ENCODE data around the gene MYO9B. TPM values are rescaled to one million over a fixed set of nuclear protein-coding genes. Genes with fewer than 3 reads are reported as not detected.
"Not testable (repeated sequence)": the region's sequence is repeated elsewhere in the genome, so short reads cannot be mapped to it uniquely, and the experiment has no call there.

The MYO9B gene
- total RNA-seq, 2 donors from 2014 or later: 112 to 142 TPM

DNA sequence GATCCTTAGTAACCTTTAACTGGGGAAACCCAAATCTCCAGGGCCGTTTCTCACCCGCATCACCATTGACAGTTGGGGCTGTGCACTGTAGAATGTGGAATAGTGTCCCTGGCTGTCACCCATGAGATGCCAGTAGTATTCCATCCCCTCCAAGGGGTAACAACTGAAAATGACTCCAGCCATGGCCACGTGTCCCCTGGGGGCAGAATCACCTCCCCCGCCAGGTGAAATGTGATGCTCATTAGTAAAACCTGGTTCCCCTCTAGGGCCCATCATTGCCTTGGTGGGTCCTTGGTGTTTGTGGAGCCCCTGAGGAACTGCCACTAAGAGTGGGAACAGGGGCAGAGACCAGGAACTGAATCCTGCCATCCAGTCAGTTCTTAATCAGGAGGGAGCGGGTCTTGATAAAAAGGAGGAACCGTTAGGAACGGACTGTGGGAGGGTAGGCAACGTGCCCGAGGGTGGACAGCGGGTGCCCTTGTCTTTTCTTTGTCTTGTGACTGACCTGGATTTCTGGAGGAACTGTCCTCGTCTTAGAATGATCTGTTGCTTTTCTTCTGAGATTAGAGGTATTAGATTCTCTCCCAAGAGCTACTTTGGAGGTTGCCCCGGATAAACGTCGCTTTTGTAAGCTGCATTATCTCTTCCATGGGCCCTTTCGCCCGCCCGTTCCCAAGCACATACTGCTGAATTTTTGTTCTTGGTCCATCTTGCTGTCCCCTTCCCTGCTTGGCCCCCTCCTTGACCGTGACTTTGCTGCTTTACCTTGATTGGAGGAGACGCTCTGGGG is 3.5 kb downstream of the MYO9B start:
- no peak for DNase-seq (ENCODE audit: low spot score in 2 of 2)
- Mint-ChIP-seq H3K27ac (peak overlapping the region in 1 of 2 donors; percentile 88), H3K36me3 (peaks cover 9 to 18% of the 10 kb centered on the region in 2 donors), H3K9me3 (no peaks in the 10 kb centered on the region)
- ATAC-seq: no peak

- H3K36me3 Mint-ChIP-seq: peaks cover 4 to 11% of the 10 kb centered on the region in 2 donors
- H3K27ac Mint-ChIP-seq: peak overlapping the region in 1 of 2 donors; percentile 88
- H3K9me3 Mint-ChIP-seq: no peaks in the 10 kb centered on the region
- peak; percentile 71 to 82 for DNase-seq (ENCODE audit: low spot score in 2 of 2)
- peak; percentile 79 to 80 for ATAC-seq
Observed at GRCh38 chr19:17079710-17080439, 4.3 kb downstream of the MYO9B start.

DNA sequence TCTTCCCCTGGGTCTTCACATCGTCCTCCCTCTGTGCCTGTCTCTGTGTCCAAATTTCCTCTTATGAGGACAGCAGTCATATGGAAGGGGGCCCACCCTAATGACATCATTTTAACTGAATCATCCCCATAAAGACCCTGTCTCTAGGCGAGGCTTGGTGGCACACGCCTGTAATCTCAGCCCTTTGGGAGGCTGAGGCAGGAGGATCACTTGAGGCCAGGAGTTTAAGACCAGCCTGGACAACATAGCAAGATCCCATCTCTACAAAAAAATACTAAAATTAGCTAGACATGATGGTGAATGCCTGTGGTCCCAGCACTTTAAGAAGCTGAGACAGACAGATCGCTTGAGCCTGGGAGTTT is 4.8 kb downstream of the MYO9B start:
- Mint-ChIP-seq H3K36me3 (peaks cover 0 to 5% of the 10 kb centered on the region in 2 donors), H3K27ac (peak overlapping the region in 1 of 2 donors; percentile 88), H3K9me3 (no peaks in the 10 kb centered on the region)
- DNase-seq (ENCODE audit: low spot score in 2 of 2): no peak
- no peak for ATAC-seq

DNA sequence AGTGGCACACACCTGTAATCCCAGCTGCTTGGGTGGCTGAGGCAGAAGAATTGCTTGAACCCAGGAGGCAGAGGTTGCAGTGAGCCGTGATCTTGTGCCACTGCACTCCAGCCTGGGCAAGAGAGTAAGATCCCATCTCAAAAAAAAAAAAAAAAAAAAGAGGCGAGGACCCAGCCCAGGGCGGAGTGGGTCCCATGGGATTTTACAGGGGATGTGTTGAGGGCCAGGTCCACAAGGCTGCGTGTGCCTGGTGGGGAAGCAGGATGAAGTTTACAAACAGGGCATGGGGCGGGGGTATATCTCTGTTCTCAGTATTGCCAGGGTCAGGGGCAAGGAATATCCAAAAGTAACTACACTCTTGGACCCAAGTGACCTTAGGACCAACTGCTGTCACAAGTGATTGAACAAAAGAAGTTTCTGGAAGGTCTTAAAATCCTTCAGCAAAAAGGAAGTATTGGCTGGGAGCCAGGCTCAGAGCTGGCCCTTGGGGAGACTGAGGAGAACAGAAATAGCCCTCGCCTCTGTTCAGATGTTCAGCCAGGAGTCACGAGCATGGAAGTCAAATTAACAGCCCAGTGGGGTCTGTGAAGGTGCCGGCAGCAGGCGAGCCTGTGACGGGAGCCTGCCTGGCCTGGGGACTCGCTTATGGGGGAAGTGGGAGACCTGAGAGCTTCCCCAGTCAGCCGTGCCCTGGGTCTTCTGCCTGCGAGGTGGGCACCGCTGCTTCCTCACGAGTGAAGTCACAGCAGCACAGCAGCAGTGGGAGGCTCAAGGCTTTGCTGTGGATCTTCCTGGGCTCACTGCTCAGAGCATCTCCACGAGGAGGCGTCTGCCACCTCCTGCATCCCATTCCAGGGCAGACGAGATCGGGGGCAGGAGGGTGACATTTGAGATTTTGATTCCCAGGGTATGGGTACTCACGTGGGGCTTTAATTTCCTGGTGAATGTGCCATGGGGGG is 6.4 kb downstream of the MYO9B start:
- H3K27ac Mint-ChIP-seq: peak overlapping the region in 1 of 2 donors; percentile 50

GRCh38 chr19:17086120-17086519 is 10.5 kb downstream of the MYO9B start:
- no peak for DNase-seq (ENCODE audit: low spot score in 2 of 2)
- ATAC-seq: no peak
- Mint-ChIP-seq H3K27ac (no peak overlapping the region), H3K9me3 (no peaks in the 10 kb centered on the region), H3K36me3 (no peaks in the 10 kb centered on the region)

More for the DNA sequence above, 6.4 kb downstream of the MYO9B start:
- ATAC-seq (no peak), DNase-seq (ENCODE audit: low spot score in 2 of 2) (no peak)
- Mint-ChIP-seq H3K36me3 (no peaks in the 10 kb centered on the region), H3K9me3 (no peaks in the 10 kb centered on the region)

DNA sequence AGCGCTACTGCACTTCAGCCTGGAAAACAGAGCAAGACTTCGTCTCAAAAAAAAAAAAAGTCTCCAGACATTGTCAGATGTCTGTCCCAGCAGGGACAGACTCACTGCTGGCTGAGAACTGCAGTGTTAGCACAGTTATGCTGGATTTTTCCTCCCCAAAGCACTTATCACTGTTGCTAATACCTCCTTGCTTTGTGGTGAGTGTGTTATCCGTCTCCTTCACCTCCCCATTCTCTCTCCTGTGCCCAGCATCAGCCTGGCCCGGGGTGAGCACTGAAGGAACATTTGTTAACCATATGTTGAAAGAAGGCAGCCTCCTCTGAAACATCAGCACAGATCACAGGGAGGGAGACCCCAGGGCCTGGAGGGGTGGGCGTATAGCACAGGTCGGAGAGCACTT is 11.3 kb downstream of the MYO9B start:
- no peak for ATAC-seq
- DNase-seq (ENCODE audit: low spot score in 2 of 2): no peak
- Mint-ChIP-seq H3K9me3 (no peaks in the 10 kb centered on the region), H3K36me3 (no peaks in the 10 kb centered on the region), H3K27ac (no peak overlapping the region)

DNA sequence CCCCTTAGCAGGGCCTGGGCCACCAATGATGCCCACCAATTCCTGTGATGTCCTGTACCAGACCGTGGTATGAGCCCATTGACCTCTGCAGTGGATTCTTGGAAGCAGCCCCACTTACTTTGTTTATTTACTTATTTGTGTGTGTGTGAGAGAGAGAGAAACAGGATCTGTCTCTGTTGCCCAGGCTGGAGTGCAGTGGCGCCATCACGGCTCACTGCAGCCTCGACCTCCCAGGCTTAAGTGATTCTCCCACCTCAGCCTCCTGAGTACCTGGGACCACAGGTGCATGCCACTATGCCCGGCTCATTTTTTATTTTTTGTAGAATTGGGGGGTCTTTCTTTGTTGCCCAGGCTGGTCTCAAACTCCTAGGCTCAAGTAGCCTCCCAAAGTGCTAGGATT is 13.0 kb downstream of the MYO9B start:
- Mint-ChIP-seq H3K9me3 (no peaks in the 10 kb centered on the region), H3K36me3 (no peaks in the 10 kb centered on the region), H3K27ac (no peak overlapping the region)
- no peak for ATAC-seq
- DNase-seq (ENCODE audit: low spot score in 2 of 2): no peak

- H3K9me3 Mint-ChIP-seq: no peaks in the 10 kb centered on the region
- no peaks in the 10 kb centered on the region for H3K36me3 Mint-ChIP-seq
- ATAC-seq (peak; percentile 83 to 91), DNase-seq (ENCODE audit: low spot score in 2 of 2) (peak in 1 of 2 donors; percentile 62)
- peak overlapping the region; percentile 69 to 82 for H3K27ac Mint-ChIP-seq
Observed at GRCh38 chr19:17090583-17090982, 15.0 kb downstream of the MYO9B start.

DNA sequence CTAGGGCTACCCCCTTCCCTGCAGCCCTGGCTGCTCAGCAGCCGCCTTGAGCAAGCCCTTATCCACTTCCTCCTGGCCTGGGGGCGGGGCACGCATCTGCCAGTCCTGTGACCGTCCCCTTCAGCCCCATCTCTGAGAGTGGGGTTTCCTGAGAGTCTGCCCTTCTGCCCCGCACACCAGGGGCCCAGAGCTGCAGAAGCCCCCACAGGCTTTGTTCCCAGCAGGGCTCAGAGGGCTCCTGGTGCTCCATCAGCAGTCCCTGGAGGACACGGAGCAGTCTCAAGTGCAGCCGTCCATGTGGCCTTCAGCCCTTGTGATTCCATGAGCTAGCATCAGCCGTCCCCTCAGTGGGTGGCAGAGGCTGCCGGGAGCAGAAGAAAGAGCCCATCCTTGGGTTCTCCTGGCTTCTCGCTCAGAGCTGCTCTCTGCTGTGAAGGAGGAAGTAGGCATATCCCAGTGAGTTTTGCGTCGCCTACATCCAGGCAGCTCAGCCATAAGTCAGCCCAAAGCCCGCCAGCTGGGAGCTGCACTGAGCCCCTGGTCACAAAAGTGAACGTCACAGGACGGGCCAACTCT is 16.3 kb downstream of the MYO9B start:
- DNase-seq (ENCODE audit: low spot score in 2 of 2) (no peak), ATAC-seq (no peak)
- Mint-ChIP-seq H3K36me3 (no peaks in the 10 kb centered on the region), H3K27ac (no peak overlapping the region), H3K9me3 (no peaks in the 10 kb centered on the region)

- Mint-ChIP-seq H3K27ac (no peak overlapping the region), H3K36me3 (no peaks in the 10 kb centered on the region), H3K9me3 (no peaks in the 10 kb centered on the region)
- DNase-seq (ENCODE audit: low spot score in 2 of 2) (no peak), ATAC-seq (no peak)
Observed at GRCh38 chr19:17092696-17093095, 17.1 kb downstream of the MYO9B start.

- not testable (repeated sequence) for H3K9me3 Mint-ChIP-seq; H3K36me3 Mint-ChIP-seq; ATAC-seq; DNase-seq (ENCODE audit: low spot score in 2 of 2); H3K27ac Mint-ChIP-seq
Observed at GRCh38 chr19:17094694-17095093, 19.1 kb downstream of the MYO9B start.

GRCh38 chr19:17095141-17095919 is 19.8 kb downstream of the MYO9B start:
- Mint-ChIP-seq H3K36me3 (peaks cover 0 to 5% of the 10 kb centered on the region in 2 donors), H3K9me3 (no peaks in the 10 kb centered on the region), H3K27ac (no peak overlapping the region)
- DNase-seq (ENCODE audit: low spot score in 2 of 2): no peak
- no peak for ATAC-seq

GRCh38 chr19:17097593-17098126 is 22.1 kb downstream of the MYO9B start:
- Mint-ChIP-seq H3K27ac (peak overlapping the region in 1 of 2 donors; percentile 57), H3K9me3 (no peaks in the 10 kb centered on the region), H3K36me3 (peaks cover 12 to 16% of the 10 kb centered on the region in 2 donors)
- ATAC-seq: no peak
- no peak for DNase-seq (ENCODE audit: low spot score in 2 of 2)

DNA sequence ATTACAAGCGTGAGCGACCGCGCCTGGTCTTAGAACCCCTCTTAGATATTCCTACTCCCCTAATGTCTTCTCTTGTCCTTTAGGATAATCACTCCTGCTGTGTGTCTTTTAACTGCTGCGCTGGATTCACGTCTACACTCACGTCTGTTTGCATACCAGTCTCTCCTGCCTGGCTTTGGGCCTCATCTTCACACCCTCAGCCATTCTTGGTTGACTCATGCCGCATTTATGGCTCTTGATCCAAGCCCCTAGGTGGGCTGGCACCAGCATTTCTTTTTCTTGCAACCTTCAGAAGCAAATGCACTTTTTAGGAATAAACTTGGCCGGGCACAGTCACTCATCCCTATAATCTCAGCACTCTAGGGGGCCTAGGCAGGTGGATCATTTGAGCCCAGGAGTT is 22.7 kb downstream of the MYO9B start:
- H3K9me3 Mint-ChIP-seq: no peaks in the 10 kb centered on the region
- H3K36me3 Mint-ChIP-seq: peaks cover 12 to 22% of the 10 kb centered on the region in 2 donors
- ATAC-seq: no peak
- DNase-seq (ENCODE audit: low spot score in 2 of 2): no peak
- H3K27ac Mint-ChIP-seq: peak overlapping the region in 1 of 2 donors; percentile 79
